HEK293 (cell line): Measurements from ENCODE around the gene NT5DC3.

ENCODE experiments used
- CTCF ChIA-PET: fragments of 350-600 bp; formaldehyde crosslinking; extraction: SDS; loops from one replicate; lab custom pipeline; 2021; ENCODE audit warnings: antibody characterized with exemption; lab: Yijun Ruan, JAX
- POLR2A ChIA-PET: fragments of 300-600 bp; formaldehyde crosslinking; extraction: SDS; loops from one replicate; lab custom pipeline; 2020; ENCODE audit warnings: antibody characterized with exemption, inconsistent platforms; lab: Yijun Ruan, JAX
- H3K27ac ChIP-seq: fragments of 200-500 bp; sonication (Bioruptor generic); 2 replicates; pipeline ENCODE4 v1.5.1; 2014; ENCODE audit warnings: low read depth, low read length, control low read depth, inconsistent platforms; ENCODE audit errors: extremely low read depth
- H3K36me3 ChIP-seq, 2 experiments: fragments of 200-500 bp in 1 of 2; sonication (Bioruptor generic) in 1 of 2; 1 replicate in 1 of 2; 2 replicates in 1 of 2; pipeline ENCODE4 v1.5.1; 2014 to 2017; ENCODE audit warnings: inconsistent platforms in 2 of 2, low read length in 2 of 2; ENCODE audit not compliant: control insufficient read depth in 2 of 2, insufficient read depth in 1 of 2
- H3K4me1 ChIP-seq: fragments of 200-500 bp; sonication (Bioruptor generic); 2 replicates; pipeline ENCODE4 v1.5.1; 2014; ENCODE audit warnings: mild to moderate bottlenecking, low read length, inconsistent platforms; ENCODE audit not compliant: control insufficient read depth, insufficient read depth
- H3K4me3 ChIP-seq: 2 replicates; pipeline ENCODE4 v1.5.1; 2011; ENCODE audit warnings: low read depth, mild to moderate bottlenecking, control low read depth, low read length, moderate library complexity
- H3K9me3 ChIP-seq: fragments of 200-500 bp; sonication (Bioruptor generic); 2 replicates; pipeline ENCODE4 v1.5.1; 2014; ENCODE audit warnings: low read depth, low read length, inconsistent platforms; ENCODE audit not compliant: control insufficient read depth, insufficient read depth
- CTCF ChIP-seq: fragments of 450-650 bp; formaldehyde crosslinking; IDR thresholded peaks from 2 replicates; pipeline ENCODE4 v1.5.1; 2016; ENCODE audit warnings: missing biosample characterization, missing genetic modification characterization
- GLIS2 ChIP-seq: fragments of 450-650 bp; formaldehyde crosslinking; IDR thresholded peaks from 2 replicates; pipeline ENCODE4 v1.5.1; 2016; ENCODE audit warnings: missing biosample characterization, missing genetic modification characterization
- RBAK ChIP-seq: fragments of 450-650 bp; formaldehyde crosslinking; IDR thresholded peaks from 2 replicates; pipeline ENCODE4 v1.5.1; 2016; ENCODE audit warnings: missing biosample characterization, missing genetic modification characterization
- SCRT2 ChIP-seq: fragments of 450-650 bp; formaldehyde crosslinking; IDR thresholded peaks from 2 replicates; pipeline ENCODE4 v1.5.1; 2016; ENCODE audit warnings: missing biosample characterization, missing genetic modification characterization
- ZBTB1 ChIP-seq: fragments of 450-650 bp; formaldehyde crosslinking; IDR thresholded peaks from 2 replicates; pipeline ENCODE4 v1.5.1; 2016; ENCODE audit warnings: missing biosample characterization, missing genetic modification characterization
- ZBTB10 ChIP-seq: fragments of 450-650 bp; formaldehyde crosslinking; IDR thresholded peaks from 2 replicates; pipeline ENCODE4 v1.5.1; 2016; ENCODE audit warnings: missing biosample characterization, missing genetic modification characterization
- ZBTB6 ChIP-seq: fragments of 450-650 bp; formaldehyde crosslinking; IDR thresholded peaks from 2 replicates; pipeline ENCODE4 v1.5.1; 2017; ENCODE audit warnings: missing biosample characterization, missing genetic modification characterization
- ZNF16 ChIP-seq: fragments of 450-650 bp; formaldehyde crosslinking; IDR thresholded peaks from 2 replicates; pipeline ENCODE4 v1.5.1; 2016; ENCODE audit warnings: low read depth, missing biosample characterization, missing genetic modification characterization
- ZNF169 ChIP-seq: fragments of 450-650 bp; formaldehyde crosslinking; IDR thresholded peaks from 2 replicates; pipeline ENCODE4 v1.5.1; 2016; ENCODE audit warnings: missing biosample characterization, missing genetic modification characterization
- ZNF184 ChIP-seq: fragments of 450-650 bp; IDR thresholded peaks from 2 replicates; pipeline ENCODE4 v1.5.1; 2018; ENCODE audit warnings: missing biosample characterization, mild to moderate bottlenecking, missing genetic modification characterization
- ZNF202 ChIP-seq: fragments of 450-650 bp; formaldehyde crosslinking; IDR thresholded peaks from 2 replicates; pipeline ENCODE4 v1.5.1; 2016; ENCODE audit warnings: missing biosample characterization, missing genetic modification characterization, borderline replicate concordance
- ZNF280D ChIP-seq: fragments of 450-650 bp; formaldehyde crosslinking; IDR thresholded peaks from 2 replicates; pipeline ENCODE4 v1.5.1; 2016; ENCODE audit warnings: missing biosample characterization, missing genetic modification characterization
- ZNF302 ChIP-seq: fragments of 450-650 bp; formaldehyde crosslinking; IDR thresholded peaks from 2 replicates; pipeline ENCODE4 v1.5.1; 2016; ENCODE audit warnings: missing biosample characterization, missing genetic modification characterization, low read depth
- ZNF354C ChIP-seq: fragments of 450-650 bp; formaldehyde crosslinking; IDR thresholded peaks from 2 replicates; pipeline ENCODE4 v1.5.1; 2016; ENCODE audit warnings: missing biosample characterization, missing genetic modification characterization, low read depth, borderline replicate concordance
- ZNF394 ChIP-seq: fragments of 450-650 bp; formaldehyde crosslinking; IDR thresholded peaks from 2 replicates; pipeline ENCODE4 v1.5.1; 2016; ENCODE audit warnings: missing biosample characterization, missing genetic modification characterization, mild to moderate bottlenecking, moderate library complexity, borderline replicate concordance
- ZNF585B ChIP-seq: fragments of 450-650 bp; formaldehyde crosslinking; IDR thresholded peaks from 2 replicates; pipeline ENCODE4 v1.5.1; 2016; ENCODE audit warnings: missing biosample characterization, missing genetic modification characterization
- ZNF664 ChIP-seq: fragments of 450-650 bp; formaldehyde crosslinking; IDR thresholded peaks from 2 replicates; pipeline ENCODE4 v1.5.1; 2016; ENCODE audit warnings: missing biosample characterization, missing genetic modification characterization
- ZNF777 ChIP-seq: fragments of 450-650 bp; formaldehyde crosslinking; IDR thresholded peaks from 2 replicates; pipeline ENCODE4 v1.5.1; 2017; ENCODE audit warnings: missing biosample characterization, missing genetic modification characterization, borderline replicate concordance
- ZSCAN5A ChIP-seq: fragments of 450-650 bp; formaldehyde crosslinking; IDR thresholded peaks from 2 replicates; pipeline ENCODE4 v1.5.1; 2016; ENCODE audit warnings: missing biosample characterization, missing genetic modification characterization
- TF ChIP-seq, protein P1 (sequence below): fragments of 450-650 bp; formaldehyde crosslinking; conservative IDR thresholded peaks from 2 replicates; pipeline ENCODE4 v1.5.1; 2016; ENCODE audit warnings: low read depth, missing biosample characterization, missing genetic modification characterization

NT5DC3 gene

DNA sequence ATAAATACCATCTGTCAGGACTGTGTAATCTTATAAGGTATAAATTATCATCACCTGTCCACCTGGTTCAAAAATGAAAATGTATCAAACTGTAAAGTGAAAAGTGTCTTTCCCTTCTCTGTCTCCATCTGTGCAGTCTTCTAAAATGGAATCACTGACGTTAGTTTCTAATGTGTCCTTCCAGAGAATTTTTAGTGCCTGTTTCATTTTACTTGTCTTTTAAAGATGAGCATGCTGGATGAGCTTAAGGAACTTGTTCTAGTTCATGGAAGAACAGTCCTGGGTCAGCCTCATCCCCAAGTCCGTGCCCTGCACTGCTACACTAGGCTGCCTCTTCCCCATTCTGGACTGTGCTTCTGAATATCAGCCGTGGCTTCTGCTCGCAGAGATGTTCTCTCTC, 5.4 kb upstream of the NT5DC3 start (continued):
- no peak for TF ChIP-seq ZSCAN5A (tag by site-specific recombination)
- TF ChIP-seq ZBTB6 = no peak
- no peak for TF ChIP-seq GLIS2 (tag by site-specific recombination)
- TF ChIP-seq, protein P1, sequence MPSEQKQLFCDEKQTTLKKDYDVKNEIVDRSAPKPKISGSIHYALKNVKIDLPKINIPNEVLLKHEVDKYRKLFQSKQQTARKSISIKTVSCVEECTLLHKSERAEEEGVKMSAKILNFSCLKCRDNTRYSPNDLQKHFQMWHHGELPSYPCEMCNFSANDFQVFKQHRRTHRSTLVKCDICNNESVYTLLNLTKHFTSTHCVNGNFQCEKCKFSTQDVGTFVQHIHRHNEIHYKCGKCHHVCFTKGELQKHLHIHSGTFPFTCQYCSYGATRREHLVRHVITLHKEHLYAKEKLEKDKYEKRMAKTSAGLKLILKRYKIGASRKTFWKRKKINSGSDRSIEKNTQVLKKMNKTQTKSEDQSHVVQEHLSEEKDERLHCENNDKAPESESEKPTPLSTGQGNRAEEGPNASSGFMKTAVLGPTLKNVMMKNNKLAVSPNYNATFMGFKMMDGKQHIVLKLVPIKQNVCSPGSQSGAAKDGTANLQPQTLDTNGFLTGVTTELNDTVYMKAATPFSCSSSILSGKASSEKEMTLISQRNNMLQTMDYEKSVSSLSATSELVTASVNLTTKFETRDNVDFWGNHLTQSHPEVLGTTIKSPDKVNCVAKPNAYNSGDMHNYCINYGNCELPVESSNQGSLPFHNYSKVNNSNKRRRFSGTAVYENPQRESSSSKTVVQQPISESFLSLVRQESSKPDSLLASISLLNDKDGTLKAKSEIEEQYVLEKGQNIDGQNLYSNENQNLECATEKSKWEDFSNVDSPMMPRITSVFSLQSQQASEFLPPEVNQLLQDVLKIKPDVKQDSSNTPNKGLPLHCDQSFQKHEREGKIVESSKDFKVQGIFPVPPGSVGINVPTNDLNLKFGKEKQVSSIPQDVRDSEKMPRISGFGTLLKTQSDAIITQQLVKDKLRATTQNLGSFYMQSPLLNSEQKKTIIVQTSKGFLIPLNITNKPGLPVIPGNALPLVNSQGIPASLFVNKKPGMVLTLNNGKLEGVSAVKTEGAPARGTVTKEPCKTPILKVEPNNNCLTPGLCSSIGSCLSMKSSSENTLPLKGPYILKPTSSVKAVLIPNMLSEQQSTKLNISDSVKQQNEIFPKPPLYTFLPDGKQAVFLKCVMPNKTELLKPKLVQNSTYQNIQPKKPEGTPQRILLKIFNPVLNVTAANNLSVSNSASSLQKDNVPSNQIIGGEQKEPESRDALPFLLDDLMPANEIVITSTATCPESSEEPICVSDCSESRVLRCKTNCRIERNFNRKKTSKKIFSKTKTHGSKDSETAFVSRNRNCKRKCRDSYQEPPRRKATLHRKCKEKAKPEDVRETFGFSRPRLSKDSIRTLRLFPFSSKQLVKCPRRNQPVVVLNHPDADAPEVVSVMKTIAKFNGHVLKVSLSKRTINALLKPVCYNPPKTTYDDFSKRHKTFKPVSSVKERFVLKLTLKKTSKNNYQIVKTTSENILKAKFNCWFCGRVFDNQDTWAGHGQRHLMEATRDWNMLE (tag by site-specific recombination) = no peak
- TF ChIP-seq ZNF777 (tag by site-specific recombination) = no peak
- no peak for TF ChIP-seq ZNF664
- no peak for TF ChIP-seq ZBTB10 (tag by site-specific recombination)
- no peak for TF ChIP-seq SCRT2
- no peak for TF ChIP-seq ZNF302 (tag by site-specific recombination)

DNA sequence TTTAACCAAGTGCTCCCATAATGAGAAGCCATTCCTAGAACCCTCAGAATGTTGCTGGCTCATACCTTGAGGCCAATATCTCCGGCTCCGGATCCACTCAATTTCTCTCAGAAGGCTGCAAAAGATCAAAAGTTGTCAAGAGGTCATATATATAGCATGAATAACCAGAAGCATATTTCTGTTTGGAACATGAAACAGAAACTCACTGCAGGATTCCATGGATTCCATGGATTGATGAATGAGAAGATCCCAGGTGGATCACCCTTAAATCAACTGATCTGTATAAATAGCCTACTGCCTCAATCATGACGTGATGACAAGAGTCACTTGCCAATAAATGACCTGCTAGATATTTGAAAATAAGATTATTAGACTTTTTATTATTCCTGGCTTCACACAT, 3.3 kb upstream of the NT5DC3 start:
- Histone ChIP-seq H3K9me3 (no peaks in the 10 kb centered on the region), H3K4me3 (no peak overlapping the region), H3K36me3 (no peaks in the 10 kb centered on the region), H3K4me1 (peaks cover 3% of the 10 kb centered on the region; the same call in 1 of the 2 replicates), H3K27ac (no peak overlapping the region)
- CTCF ChIA-PET = no interaction called here
- POLR2A ChIA-PET = no interaction called here
- TF ChIP-seq ZBTB1 (tag by site-specific recombination) = no peak
- no peak for TF ChIP-seq ZNF184 (tag by site-specific recombination)
- TF ChIP-seq ZNF280D (tag by site-specific recombination) = no peak
- TF ChIP-seq ZNF202 (tag by site-specific recombination) = no peak
- no peak for TF ChIP-seq ZNF585B (tag by site-specific recombination)
- no peak for TF ChIP-seq ZBTB6
- TF ChIP-seq ZNF169 (tag by site-specific recombination) = no peak
- no peak for TF ChIP-seq ZNF16 (tag by site-specific recombination)
- TF ChIP-seq RBAK (tag by site-specific recombination) = no peak
- TF ChIP-seq ZNF394 (tag by site-specific recombination) = no peak
- no peak for TF ChIP-seq ZNF354C (tag by site-specific recombination)
- TF ChIP-seq CTCF (tag by site-specific recombination) = no peak
